Fibroblast of villous mesenchyme (primary cell): ENCODE data around the gene CDH5. TPM values are rescaled to one million over a fixed set of nuclear protein-coding genes. Genes with fewer than 3 reads are reported as not detected.
"Not testable (repeated sequence)": the region's sequence is repeated elsewhere in the genome, so short reads cannot be mapped to it uniquely, and the experiment has no call there.

Experiments
- DNase-seq: peaks from one replicate; pipeline ENCODE4 v3.0.0-alpha.2; 2010; ENCODE audit warnings: low read depth
- H3K4me3 ChIP-seq: 2 replicates; pipeline ENCODE4 v1.5.1; 2011; ENCODE audit warnings: low read depth, mild to moderate bottlenecking, low read length
- CTCF ChIP-seq: IDR thresholded peaks from 2 replicates; pipeline ENCODE4 v1.5.1; 2012; ENCODE audit warnings: low read depth, mild to moderate bottlenecking, low read length; ENCODE audit not compliant: insufficient read depth
- total RNA-seq: library from RNA; depleted of rRNA; stranded (reverse); fragments of >200 nt; gene quantifications from 2 replicates; pipeline ENCODE4 v1.2.3, GENCODE V29; 2012

Gene CDH5
- total RNA-seq, 1 donor = not detected

DNA sequence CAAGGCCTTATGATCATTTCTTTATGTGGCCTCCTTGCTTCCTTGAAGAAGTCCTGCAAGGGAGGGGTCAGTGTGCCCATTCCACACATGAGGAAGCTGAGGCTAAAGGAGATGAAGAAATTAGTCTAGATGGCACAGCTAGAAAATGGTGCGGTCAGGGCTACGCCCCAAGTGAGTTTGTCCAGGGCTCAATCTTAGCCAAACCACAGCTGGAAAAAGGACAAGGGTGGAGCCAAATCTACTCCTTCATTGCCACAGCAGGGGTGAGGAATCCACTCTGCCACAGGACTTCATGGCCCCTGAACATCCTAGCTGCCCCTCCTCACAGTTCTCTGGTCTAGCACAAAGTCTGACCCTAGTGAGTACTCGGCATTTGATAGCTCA lies 76.8 kb downstream of the CDH5 start:
- no peak for DNase-seq
- TF ChIP-seq CTCF = no peak
- no peak overlapping the region for H3K4me3 ChIP-seq

GRCh38 chr16:66444049-66444481 lies 77.6 kb downstream of the CDH5 start:
- DNase-seq = no peak
- H3K4me3 ChIP-seq = no peak overlapping the region
- TF ChIP-seq CTCF = peak; percentile 5

GRCh38 chr16:66446737-66447136 lies 80.2 kb downstream of the CDH5 start:
- TF ChIP-seq CTCF = no peak
- no peak overlapping the region for H3K4me3 ChIP-seq
- DNase-seq = no peak

DNA sequence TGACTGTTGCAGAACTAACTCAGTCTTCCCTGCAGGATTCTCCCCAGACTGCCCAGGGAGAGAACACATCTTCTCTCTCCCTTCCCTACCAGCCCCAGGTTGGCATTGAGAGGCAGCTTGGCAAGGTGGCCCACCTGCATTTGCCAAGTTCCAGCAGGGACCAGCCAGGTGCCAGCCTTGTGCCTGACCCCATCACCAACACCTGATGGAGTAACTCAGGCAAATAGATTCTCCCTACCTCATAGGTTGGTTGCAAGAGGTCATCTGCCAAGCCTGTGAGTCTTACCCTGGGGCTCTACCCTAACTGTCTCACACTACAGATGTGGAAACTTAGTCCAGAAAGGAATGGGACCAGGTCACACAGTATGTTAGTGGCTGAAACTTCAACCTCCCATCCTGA lies 81.0 kb downstream of the CDH5 start:
- no peak overlapping the region for H3K4me3 ChIP-seq
- no peak for TF ChIP-seq CTCF
- DNase-seq = no peak

DNA sequence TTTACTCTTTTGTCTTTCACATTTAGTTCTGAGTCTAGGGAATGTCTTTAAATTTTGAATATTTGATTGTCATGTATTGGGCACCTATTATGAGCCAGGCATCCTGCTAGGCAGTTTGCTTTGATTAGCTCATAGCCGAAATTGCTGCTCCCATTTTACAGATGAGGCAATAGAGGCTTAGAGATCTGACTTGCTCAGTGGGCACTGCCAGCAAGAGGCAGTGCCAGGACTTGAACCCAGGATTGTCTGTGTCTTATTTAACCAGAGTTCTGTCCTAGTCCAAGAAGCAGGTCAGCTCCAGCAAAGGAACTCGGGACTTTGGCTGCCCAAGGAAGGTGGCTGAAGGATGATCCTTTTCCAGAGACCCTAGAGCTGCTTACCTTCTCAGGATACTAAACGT lies 85.1 kb downstream of the CDH5 start:
- TF ChIP-seq CTCF = no peak
- H3K4me3 ChIP-seq = no peak overlapping the region
- no peak for DNase-seq

DNA sequence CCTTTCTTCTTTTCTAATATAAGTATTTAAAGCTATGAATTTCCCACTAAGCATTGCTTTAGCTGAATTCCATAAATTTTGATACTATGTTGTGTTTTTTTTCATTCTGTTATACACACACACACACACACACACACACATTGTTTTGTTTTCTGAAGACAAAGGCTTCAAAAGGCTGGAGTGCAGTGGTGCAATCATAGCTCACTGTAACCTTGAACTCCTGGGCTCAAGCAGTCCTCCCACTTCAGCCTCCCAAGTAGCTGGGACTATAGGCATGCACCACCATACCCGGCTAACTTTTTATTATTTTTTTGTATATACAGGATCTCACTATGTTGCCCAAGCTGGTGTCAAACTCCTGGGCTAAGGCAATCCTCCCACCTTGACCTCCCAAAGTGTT lies 86.7 kb downstream of the CDH5 start:
- not testable (repeated sequence) for H3K4me3 ChIP-seq, DNase-seq

Other genes with a start within 250 kb of the CDH5 start
- gene BEAN1, start 60.6 kb downstream of the CDH5 start, total RNA-seq = under 0.01 and 0.32 TPM in 2 replicates
- gene TK2, start 183.4 kb downstream of the CDH5 start, total RNA-seq = 38.9 and 41.9 TPM in 2 replicates
- gene CKLF, start 185.9 kb downstream of the CDH5 start, total RNA-seq = 55.4 and 58.3 TPM in 2 replicates
- gene CMTM1, start 199.7 kb downstream of the CDH5 start, total RNA-seq = 2.3 and 3.9 TPM in 2 replicates
- gene CMTM2, start 212.8 kb downstream of the CDH5 start, total RNA-seq = not detected in 2 replicates
- 22.0 and 26.7 TPM in 2 replicates for gene CMTM3, start 238.0 kb downstream of the CDH5 start, total RNA-seq